Ovary (tissue), 3 donors: Measurements from ENCODE around the gene CGN.

Experiments used
- CTCF ChIP-seq, 3 donors: fragments of 450-650 bp in 2 of 3; fragments of 200-600 bp in 1 of 3; IDR thresholded peaks; one replicate each; pipeline versions ENCODE4 v1.5.1 to v1.8.0; 2016 to 2022; ENCODE audit warnings: antibody characterized with exemption in 3 of 3, mild to moderate bottlenecking in 1 of 3
- EP300 ChIP-seq: sonication (generic); formaldehyde crosslinking; IDR thresholded peaks from one replicate; pipeline ENCODE4 v1.6.1; 2017; ENCODE audit warnings: antibody characterized with exemption
- POLR2A ChIP-seq: fragments of 450-650 bp; IDR thresholded peaks from one replicate; pipeline ENCODE4 v1.6.1; 2017; ENCODE audit warnings: antibody characterized with exemption, mild to moderate bottlenecking, moderate library complexity
- donor health status: DM: no; HTN: no; CAD: no.

DNA sequence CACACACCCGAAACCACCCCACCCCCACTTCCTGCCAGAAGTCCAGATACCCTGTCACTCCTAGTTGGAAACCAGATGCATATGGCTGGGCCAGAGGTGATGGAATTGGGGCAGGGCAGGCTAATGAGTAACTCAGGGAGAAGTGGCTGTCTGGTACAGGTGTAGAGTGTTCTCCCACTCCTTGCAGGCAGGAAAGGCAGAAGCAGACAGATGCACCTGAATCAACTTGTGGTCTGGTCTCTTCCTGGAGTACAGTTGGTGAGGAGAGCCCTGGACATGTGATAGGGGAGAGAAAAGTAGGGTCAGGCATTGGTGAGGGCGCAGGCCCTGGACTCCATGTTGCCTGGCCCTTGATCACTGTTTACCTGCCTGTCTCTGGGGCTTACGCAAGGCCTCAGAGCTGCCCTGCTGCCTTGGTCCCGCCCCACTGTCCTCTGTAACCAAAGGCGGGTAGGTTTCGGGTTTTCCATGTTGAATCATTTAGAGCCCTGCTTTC is 2.5 kb downstream of the CGN start:
- TF ChIP-seq CTCF (IDR thresholded peaks at IDR 0.05) (no peak), POLR2A (no peak), EP300 (no peak)
